GM21390 (cell line): ENCODE data around the gene TMEM39A.

Source experiments
- ATAC-seq: cut with Tn5 transposase; IDR thresholded peaks from one replicate; pipeline ENCODE4 v1.9.1; 2021; ENCODE audit not compliant: unreplicated experiment

The TMEM39A gene, protein sequence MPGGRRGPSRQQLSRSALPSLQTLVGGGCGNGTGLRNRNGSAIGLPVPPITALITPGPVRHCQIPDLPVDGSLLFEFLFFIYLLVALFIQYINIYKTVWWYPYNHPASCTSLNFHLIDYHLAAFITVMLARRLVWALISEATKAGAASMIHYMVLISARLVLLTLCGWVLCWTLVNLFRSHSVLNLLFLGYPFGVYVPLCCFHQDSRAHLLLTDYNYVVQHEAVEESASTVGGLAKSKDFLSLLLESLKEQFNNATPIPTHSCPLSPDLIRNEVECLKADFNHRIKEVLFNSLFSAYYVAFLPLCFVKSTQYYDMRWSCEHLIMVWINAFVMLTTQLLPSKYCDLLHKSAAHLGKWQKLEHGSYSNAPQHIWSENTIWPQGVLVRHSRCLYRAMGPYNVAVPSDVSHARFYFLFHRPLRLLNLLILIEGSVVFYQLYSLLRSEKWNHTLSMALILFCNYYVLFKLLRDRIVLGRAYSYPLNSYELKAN

DNA sequence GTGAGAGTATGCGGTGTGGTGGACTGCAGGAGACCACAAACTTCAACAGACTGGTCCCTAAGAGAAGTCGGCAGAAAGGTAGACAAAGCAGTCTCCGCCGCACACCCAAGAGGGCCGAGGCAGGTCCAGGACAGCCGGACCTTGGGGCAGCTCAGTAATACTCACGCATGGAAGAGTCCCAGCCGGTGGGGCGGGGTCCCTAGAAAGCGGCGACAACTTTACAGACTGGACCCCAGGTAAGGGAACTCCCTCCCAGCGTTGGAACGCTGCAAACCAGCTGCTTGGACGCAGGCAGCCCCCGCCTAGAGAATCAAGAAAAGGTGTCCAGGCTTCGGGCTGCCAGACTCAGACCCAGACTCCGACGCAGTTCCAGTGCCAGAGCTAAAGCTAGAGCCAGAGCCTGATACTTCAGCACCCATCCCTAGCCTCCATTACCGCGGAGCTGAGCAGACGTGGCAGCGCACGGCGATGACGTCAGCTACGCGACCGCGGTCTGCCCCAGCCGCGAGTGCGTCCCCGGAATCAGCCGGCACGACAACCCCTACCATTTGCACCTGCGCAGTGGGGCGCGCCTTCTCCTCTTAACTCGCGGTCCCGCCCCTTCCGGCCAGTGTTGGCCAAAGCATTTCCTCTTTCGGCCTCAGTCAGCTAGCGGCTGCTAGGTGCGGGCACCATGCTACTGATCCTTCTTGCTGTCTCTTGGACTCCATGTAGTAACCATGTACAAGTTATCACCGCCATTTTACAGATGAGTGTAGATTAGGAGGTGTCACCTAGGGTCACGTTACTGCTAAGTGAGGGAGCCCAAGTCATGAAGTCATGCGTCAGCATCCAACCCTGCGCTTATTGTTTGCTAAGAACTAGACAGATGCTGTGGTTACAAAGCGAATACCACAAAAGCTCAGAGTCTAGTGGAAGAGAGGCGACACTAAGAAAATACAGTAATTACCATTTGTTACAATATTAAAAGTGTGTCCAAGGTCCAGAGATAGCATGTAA lies at the start of gene TMEM39A:
TSS of gene TMEM39A (minus strand) at position 445 of the 999 bp plus-strand sequence. CDS start 1,541 bp downstream, outside the sequence.
- peak; percentile 94 for ATAC-seq

DNA sequence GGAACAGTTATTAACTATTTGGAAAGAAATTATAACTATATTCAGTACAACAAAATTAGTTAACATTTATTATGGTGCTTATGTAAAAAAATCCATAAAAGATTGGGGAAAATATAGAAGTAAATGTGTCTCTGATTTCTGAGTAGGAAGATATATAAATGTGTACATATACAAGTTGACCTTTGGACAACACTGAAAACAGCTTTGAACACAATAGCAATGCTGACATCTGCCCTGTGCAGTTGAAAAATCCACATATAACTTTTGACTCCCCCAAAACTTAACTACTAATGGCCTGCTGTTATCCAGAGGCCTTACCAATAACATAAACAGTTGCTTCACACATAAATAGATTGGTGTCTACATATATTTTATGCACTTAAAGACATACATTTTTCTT lies 47.3 kb upstream of the TMEM39A start:
- no peak for ATAC-seq

DNA sequence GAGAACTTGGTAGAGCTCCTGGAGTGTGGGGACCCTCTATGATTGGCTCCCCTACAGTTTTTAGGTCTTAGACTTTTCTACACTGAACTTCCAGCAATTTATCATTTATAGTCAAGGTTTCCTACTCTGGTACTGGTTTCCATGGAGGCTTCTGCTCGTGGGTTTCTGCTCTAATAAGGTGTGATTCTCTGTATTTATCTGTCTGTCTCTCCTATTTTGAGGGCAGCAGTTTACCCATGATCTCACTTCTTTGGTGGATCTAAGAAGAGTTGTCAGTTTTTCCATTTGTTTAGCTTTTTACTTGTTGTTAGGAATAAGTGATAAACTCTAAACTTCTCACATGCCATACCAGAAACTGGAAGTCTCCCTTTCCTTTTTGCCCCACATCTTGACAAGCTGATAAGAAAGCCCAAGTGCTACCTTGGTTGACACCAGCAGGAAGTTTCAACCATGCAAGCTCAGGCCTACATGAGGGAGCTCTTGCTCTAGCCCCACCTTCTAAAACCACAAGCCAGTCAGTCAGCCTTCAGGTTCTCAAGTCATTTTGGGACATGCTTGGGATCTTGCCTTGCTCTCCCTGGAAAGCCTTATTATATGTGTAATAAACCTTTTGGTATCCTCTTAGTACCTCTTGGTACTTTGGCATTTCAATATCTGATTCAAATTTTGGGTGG lies 44.9 kb upstream of the TMEM39A start:
- peak; percentile 70 for ATAC-seq

DNA sequence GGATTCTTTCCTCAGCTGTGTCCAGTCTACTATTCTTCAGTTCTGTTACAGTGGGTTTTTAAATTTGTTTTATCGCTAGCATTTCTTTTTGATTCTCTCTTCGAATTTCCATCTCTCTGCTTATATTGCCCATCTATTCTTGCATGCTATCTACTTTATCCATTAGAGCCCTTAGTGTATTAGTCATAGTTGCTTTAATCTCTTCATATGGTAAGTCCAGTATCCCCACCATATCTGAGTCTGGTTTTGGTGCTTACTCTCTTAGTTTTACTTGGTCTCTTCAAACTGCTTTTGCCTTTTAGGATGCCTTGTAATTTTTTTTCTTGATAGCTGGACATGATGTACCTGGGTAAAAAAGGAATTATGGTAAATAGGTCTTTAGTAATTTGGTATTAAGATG lies 44.0 kb upstream of the TMEM39A start:
- ATAC-seq: no peak

DNA sequence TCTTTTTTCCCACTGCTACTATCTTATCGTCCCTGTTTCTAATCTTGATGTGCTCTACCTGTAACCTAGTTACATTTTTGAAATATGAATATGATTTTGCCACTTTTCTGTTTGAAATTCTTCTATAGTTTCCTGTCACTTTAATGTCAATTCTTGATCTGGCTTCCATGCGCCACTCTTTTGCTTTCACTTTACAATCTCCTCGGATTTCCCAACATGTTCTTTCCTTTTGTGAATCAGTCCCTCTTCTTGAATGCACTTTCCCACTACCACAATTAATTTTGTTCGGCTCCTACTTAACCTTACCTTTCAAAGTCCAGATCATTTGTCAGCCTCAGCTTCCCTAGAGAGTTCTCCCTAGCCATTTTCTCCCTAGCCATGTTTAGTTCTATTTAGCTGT lies 43.2 kb upstream of the TMEM39A start:
- ATAC-seq: no peak

DNA sequence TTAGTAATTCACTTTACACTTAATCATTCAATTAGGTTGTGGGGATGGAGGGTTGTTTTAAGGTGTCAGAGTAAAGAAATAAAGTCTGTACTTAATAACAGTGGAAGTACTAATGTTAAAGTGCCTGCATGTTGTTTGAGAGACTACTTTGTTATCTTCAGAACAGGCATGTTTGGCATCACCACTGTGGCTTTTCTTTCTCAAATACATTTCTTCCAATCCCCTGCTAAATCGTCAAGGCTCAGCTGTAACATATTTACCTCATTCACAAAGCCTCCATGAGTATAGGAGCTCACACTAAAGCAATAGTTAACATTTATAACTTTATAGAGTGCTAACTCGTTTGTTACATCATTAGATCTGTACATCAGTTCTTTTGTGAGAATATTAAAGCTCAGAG lies 37.5 kb upstream of the TMEM39A start:
- no peak for ATAC-seq

DNA sequence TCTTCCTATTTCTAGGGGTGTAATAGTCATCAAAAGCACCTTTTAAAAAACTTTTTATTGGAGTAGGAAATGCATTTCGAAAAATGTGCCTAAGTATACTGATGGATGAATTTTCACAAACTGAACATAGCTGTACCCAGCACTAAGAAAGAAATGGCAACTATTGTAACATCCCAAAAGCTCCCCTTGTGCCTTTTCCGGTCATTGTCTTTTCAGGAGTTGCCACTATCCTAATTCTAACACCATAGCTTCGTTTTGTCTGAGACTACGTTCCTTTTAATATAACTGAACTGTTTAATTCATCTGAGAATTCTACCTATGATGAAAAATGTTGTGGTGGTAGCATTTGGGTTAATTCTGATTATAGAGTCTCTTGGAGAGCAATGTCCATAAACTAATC lies 36.9 kb upstream of the TMEM39A start:
- no peak for ATAC-seq

DNA sequence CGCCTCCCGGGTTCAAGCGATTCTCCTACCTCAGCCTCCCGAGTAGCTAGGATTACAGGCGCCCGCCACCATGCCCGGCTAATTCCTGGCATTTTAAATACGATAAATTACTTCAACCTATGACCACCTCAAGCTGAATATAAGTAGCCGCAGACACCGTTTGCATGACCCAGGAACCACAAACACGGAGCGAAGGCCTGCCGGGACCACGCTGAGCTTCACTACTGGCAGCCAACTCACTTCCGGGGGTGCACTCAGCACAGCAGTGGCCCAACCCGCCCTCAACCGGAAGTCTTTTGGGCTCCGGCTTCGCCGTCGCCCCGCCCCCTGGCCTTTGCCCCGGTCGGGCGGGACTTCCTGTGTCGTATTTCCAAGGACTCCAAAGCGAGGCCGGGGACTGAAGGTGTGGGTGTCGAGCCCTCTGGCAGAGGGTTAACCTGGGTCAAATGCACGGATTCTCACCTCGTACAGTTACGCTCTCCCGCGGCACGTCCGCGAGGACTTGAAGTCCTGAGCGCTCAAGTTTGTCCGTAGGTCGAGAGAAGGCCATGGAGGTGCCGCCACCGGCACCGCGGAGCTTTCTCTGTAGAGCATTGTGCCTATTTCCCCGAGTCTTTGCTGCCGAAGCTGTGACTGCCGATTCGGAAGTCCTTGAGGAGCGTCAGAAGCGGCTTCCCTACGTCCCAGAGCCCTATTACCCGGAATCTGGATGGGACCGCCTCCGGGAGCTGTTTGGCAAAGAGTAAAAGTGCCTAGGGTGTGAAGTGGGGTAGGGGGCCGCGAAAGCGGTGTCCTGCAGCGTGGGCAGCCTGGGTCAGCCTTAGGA lies 35.0 kb upstream of the TMEM39A start, which contains the start of gene TIMMDC1:
TSS of gene TIMMDC1 (plus strand) at position 362 of the 826 bp plus-strand sequence. CDS start at position 549, 187 bp downstream.
- peak; percentile 98 for ATAC-seq

DNA sequence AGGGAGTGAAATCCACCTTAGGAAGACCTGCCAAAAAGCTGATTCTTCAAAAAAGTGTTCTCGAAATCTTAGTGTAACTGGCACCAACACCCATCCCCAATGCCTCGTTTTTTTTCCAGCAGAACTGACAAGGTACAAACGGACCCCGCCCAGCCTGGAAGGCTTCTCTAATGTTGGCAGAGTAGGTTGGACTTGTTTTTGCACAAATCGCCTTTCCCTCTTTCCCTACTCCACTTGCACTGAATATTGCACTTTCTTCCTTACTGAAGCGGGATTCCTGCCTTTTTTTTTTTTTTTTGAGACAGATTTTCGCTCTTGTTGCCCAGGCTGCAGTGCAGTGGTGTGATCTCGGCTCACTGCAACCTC lies 34.4 kb upstream of the TMEM39A start:
- no peak for ATAC-seq

DNA sequence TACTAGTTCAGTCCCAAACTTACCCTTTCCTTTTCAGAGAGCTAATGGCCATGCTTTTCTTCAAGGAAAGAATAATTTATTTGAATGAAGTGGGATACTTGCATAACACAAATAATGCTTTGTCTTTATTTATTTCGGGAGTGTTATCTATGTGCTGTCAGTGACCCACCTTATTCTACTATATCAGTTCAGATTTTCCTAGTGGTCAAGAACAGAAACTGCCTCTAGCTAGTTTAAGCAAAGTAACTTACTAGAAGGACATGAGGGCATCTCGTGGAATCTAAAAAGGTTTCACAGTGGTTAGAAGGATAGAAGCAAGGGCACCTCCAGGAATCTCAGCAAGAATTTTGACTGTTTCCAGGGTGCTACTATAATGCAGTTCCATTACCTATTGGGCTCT lies 31.2 kb upstream of the TMEM39A start:
- no peak for ATAC-seq

DNA sequence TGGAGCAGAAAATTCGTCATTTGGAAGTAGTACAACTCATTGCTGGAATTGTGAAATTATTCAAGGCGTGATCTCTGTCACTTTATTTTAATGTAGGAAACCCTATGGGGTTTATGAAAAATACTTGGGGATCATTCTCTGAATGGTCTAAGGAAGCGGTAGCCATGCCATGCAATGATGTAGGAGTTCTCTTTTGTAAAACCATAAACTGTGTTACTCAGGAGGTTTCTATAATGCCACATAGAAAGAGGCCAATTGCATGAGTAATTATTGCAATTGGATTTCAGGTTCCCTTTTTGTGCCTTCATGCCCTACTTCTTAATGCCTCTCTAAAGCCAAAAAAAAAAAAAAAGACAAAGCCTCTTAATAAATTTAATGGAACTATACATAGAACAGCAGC lies 29.4 kb upstream of the TMEM39A start:
- ATAC-seq: no peak

DNA sequence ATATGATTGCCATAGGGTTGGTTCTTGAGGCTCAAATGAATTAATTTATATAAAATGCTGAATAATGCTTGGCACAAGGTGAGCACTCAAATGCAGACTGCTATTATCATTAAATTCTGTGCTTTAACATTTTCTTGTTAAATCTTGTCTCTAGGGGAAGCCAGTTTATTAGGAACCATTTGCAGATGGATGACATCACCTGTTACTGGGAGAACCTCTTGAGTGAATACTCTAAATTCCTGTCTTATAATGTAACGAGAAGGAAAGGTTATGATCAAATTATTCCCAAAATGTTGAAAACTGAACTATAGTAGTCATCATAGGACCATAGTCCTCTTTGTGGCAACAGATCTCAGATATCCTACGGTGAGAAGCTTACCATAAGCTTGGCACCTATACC lies 28.7 kb upstream of the TMEM39A start:
- no peak for ATAC-seq

DNA sequence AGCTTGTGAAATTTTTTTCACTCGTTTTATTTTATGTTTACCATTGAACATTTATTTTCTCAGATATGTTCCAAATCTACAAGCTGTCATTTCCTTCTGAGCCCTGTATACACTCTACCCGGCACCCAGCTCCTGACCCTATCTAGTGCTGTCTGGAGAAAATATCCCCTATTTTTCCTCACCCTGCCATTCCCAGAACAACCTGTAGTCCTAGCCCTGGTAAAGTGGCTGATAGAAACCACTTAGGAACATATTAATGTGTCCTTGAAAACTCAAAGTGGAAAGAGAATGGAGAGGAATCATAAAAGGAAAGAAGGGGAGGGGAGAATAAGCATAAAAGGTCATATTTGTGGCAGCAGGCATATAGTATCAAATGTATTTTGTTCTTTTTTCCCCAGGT lies 26.7 kb upstream of the TMEM39A start:
- ATAC-seq: no peak

DNA sequence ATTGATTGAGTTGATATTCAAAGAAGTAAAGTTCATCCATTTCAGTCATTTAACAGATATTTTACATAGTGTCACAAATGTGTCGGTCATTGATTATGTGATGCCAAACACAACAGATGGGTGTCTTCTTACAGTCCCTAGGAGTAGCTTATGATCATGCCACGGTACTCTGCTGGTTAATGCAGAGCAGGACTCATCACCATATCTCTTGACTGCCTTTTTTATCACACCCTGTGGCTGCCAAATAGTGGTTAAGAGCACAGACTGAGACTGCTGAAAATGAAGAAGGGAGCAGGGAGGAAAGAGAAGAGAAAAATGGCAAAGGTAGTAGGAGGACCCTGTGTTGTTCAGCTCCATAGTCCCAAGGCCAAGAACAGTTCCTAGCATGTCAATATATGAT lies 22.1 kb upstream of the TMEM39A start:
- ATAC-seq: no peak

DNA sequence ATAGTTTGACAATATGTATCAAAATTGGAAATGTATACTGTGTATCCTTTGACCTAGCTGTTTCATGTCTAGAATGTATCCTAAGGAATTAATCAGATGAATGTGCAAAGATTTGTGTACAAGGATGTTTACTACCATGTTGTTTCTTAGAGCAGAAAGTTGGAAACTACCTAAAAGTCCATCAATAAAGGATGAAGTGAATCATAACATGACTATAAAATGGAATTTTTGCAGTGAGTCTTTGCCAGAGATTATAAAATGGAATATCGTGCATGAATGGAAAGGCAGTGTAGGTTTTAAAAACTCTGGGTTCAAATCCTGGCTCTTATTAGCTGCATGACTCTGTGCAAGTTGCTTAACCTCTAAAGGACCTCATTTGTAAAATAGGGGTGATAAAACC lies 19.7 kb upstream of the TMEM39A start:
- ATAC-seq: no peak

DNA sequence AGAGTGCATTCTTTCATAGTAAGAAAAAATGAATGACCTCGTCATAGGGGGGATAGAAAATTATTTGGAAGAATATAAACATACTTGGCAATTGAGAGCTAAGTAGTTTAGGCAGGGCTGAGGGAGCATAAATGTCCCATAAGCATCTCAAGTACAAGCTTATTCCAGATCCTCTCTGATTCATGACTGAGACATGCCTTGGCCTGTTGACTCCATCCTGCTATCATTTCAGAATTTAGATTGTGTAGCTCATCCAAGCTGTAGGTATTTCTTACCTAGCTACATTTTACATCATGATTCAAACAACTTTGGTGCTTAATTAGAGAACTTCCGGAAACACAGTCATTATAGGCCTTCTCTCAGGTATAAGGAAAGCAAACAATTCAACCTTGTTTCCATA lies 17.7 kb upstream of the TMEM39A start:
- no peak for ATAC-seq

DNA sequence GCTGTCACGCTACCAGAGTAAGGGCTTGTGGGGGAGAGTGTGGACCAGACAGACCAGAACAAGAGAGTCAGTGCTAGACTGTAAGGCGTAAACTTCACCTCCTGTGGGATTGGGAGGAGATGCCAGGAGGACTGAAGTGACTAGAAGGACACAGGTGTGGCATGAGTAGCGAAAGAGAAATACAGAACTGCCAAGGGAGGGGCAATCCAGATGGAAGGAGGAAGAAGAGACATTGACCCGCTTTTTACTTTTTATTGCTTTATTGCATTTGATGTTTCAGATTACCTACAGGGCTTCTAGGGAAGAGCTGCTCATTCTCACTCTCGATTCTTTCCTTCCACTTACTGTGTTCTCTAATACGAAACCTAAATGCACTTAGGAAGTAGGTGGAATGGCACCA lies 7.5 kb upstream of the TMEM39A start:
- ATAC-seq: no peak

DNA sequence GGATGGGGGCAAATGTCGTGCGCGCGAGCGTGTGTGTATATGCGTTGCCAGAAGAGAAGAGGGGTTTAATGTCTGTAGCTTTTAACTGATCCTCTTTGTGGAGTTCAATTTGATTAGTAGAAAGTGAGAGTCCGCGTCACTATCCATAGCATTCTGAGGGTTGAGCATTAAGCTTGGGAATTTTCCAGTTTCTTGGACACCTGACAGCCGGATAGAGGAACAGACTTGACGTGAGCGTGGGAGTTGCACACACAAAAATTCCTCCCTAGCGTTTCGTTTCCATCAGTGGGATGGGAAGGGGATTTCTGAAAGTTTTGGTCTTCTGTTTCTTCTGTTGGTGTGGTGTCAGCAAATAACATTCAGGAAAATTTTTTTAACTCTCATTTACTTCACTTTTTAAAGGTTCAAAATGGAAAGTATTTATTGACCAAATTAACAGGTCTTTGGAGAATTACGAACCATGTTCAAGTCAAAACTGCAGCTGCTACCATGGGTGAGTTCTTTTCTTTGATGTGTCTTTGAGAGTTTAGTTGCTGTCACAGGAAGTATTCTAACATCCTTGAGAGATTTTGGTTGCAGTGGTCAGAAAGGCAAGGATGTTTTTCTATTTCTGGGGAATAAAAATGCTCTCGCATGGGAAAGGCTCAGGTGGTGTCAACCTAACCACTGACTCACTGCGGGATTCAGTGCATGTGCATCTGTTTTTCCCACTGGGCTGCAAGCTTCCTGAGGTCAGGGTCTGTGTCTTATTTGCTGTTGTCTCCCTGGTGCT lies 6.2 kb upstream of the TMEM39A start:
- no peak for ATAC-seq

DNA sequence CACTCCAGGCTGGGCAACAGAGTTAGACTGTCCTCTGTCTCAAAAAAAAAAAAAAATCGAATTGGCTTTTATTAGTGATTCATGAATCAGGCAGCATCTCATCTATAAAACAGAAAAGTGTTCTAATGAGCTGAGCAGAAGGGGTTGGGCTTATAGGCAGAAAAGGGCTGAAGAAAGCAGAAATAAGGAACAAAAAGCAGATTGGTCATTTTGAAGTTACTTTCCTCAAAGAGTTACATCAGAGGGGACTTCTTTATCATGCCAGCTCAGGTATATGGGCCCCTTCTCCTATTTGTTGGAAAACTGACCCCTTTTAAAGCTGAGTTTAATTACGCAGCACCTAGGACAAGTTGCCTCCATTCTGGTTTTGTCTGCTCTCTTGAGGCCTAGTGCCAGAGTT lies 4.6 kb upstream of the TMEM39A start:
- ATAC-seq: no peak

DNA sequence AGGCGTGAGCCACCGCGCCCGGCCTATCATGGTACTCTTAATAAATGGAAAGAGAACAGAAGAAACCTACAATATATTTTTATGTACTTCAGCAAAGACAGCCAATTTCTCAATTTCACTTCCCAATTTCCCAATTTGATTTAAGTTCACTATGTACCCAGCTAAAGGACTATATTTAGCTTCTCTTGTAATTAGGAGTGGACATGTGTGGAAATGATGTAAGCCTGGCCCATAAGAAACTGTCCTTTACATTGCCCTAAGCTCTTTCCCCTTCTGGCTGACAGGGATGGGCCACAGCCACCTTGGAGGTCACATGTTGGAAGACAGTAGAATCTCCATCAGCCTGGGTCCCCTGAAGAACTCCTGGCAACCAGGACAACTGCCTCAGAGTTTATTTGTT lies 6.2 kb downstream of the TMEM39A start:
- ATAC-seq: no peak
